ENCODE results near the gene STAG2.
"Not testable (repeated sequence)": the region's sequence is repeated elsewhere in the genome, so short reads cannot be mapped to it uniquely, and the experiment has no call there.

STAG2 gene

DNA sequence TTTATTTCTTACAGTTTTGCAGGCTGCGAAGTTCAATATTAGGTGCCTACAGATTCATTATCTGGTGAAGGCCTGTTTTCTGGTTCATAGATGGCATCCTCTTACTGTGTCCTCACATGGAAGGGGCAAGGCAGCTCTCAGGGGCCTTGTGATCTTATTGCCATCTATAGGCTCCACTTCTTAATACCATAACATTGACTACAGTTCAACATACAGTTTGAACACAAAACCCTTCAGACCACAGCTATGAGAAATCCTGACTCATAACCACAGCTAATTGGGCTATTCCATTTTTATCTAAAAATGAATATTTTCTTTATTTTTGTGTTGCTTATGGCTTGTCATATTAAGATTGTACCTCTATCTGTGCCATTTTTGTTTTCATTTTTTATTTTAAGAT lies 72.3 kb downstream of the STAG2 start:
- DNase-seq (ENCODE audit: low read depth in 3 of 3), result no peak

DNA sequence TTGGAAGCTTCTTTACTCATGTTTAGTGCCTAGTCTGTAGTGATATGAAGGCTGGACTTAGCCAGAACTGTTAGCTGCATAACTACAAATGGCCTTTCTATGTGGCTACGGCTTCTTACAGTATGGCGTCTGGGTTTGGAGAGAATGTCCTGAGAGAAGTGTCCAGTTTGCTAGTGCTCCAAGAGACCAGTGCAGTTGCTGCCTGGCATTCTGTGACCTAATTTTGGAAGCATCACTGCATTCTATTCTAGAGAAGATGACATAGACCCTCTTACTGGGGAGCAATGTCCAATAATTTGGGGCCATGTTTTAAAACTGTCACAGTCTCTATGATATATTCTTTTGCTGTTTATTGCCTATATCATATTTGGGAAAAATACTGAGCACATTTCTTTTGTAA lies 74.2 kb downstream of the STAG2 start:
- DNase-seq (ENCODE audit: low read depth in 3 of 3), result no peak

DNA sequence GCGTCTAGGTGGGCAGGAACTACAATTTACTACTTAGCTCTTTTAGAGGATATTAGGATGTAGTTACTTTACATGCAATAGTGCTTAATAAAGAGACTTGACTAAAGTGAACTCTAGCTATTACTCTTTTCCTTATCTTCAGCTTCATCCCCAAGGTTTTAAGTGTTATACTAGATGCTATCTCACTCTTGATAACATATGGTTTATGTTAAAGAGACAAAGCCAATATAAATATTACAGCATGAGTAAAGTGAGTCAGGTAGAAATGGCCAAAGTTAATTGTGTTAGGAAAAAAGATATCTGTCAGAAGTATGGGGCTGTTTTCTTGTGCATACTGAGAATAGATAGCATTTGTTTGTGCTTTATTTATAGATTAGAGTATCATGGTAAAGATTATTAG lies 80.5 kb downstream of the STAG2 start:
- DNase-seq (ENCODE audit: low read depth in 3 of 3), result no peak

GRCh38 chrX:124045109-124045508 lies 83.6 kb downstream of the STAG2 start:
- no peak for DNase-seq (ENCODE audit: low read depth in 3 of 3)

DNA sequence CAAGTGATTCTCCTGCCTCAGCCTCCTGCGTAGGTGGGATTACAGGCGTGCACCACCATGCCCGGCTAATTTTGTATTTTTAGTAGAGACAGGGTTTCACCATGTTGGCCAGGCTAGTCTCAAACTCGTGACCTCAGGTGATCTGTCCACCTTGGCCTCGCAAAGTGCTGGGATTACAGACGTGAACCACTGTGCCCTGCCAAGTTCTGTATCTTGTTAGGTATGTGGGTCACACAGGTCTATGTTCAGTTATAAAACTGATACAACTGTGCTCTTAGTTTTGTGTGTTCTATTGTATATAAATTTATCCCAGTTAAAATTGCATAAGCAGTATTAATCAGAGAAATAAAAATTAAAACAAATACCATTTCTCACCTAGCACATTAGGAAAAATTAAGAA lies 122.9 kb downstream of the STAG2 start:
- not testable (repeated sequence) for DNase-seq (ENCODE audit: low read depth in 3 of 3)

DNA sequence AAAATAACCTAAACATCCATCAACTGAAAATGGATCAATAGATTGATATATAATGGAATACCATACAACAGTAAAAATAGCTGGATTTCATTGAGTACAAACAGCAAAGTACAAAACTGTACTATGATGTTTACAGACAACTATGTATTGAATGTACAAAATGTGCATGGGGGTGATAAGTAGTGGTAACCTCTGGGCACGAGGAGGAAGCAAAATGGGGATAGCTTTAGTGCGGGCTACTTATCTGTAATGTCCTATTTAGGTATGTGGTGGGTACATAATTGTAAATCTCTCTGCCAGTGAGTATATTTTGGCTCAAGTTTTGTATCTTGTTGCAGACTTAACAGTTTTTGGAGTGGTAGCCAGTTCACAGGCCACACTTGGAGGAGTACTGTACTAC lies 123.6 kb downstream of the STAG2 start:
- DNase-seq (ENCODE audit: low read depth in 3 of 3), result no peak

DNA sequence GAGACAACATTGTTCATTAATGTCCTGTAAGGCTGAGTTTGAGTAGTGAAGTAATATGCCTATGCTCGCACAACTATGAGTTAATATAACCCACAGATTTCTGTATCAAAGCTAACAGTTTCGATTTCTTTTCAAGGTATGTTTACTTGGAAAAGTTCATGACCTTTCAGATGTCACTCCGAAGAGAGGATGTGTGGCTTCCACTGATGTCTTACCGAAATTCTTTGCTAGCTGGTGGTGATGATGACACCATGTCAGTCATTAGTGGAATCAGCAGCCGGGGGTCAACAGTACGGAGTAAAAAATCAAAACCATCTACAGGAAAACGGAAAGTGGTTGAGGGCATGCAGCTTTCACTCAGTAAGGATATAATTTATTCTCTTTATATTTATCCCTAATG lies 124.9 kb downstream of the STAG2 start:
- DNase-seq (ENCODE audit: low read depth in 3 of 3), result peak in 1 of 3 donors; percentile 6

- no peak for DNase-seq (ENCODE audit: low read depth in 3 of 3)
Measured at GRCh38 chrX:124087000-124087746, 125.7 kb downstream of the STAG2 start.

DNA sequence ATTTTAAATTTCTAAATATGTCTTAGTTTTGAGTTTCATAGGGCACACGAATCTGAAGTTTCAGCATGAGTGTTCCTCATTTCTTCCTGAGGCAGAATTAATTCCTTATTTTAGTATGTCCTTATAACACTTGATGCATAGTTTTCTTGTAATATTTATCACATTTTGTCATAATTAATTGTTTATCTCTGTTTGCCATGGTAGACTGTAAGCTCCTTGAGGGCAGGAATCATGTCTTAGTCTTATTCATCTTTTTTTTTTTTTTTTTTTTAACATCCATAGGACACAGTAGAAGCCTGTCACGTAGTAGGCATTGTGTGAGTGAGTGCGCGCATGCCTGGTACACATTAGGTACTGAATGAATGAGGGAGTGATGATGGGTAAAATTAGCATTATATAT lies 131.7 kb downstream of the STAG2 start:
- DNase-seq (ENCODE audit: low read depth in 3 of 3), result no peak

DNA sequence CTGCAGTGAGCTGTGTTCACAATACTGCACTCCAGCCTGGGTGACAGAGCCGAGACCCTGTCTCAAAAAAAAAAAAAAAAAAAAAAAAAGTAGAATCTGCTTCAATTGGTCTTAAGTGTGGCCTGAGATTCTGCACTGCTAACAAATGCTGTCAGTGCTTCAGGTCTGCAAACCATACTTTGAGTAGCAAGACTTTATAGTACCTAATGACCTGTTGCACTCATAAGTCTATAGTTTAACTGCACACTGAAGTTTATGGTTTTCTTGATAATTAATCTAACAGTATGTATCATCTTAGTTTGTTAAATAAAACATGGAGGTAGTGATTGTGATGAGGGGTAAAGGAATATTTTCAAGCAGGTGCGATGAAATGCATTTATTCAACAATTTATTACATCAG lies 135.6 kb downstream of the STAG2 start:
- no peak for DNase-seq (ENCODE audit: low read depth in 3 of 3)

- no peak for DNase-seq (ENCODE audit: low read depth in 3 of 3)
Measured at GRCh38 chrX:124098089-124098488, 136.6 kb downstream of the STAG2 start.

DNA sequence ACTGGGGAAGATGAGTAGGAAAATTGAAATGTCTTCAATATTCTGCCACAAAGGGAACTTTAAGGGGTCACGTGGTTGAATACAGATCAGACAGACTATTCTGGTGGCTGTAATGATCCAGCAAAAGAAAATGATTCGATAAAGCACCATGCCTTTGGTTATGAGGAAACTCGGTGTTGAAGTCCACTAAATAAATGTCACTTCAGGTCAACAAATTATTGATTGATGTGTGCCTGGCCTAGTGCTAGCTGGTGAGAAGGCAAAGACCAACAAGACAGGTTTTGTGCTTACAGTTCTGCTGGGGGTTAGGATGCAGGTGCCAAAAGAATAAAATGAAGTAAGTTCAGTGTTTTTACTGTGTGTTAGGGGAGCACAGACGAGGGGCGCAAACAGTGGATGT lies 142.5 kb downstream of the STAG2 start:
- no peak for DNase-seq (ENCODE audit: low read depth in 3 of 3)

DNA sequence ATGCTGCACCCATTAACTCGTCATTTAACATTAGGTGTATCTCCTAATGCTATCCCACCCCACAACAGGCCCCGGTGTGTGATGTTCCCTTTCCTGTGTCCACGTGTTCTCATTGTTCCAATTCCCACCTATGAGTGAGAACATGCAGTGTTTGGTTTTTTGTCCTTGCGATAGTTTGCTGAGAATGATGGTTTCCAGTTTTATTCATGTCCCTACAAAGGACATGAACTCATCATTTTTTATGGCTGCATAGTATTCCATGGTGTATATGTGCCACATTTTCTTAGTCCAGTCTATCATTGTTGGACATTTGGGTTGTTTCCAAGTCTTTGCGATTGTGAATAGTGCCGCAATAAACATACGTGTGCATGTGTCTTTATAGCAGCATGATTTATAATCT lies 143.0 kb downstream of the STAG2 start:
- DNase-seq (ENCODE audit: low read depth in 3 of 3), result not testable (repeated sequence)

- no peak for DNase-seq (ENCODE audit: low read depth in 3 of 3)
Measured at GRCh38 chrX:124113621-124114600, 152.4 kb downstream of the STAG2 start.

GRCh38 chrX:124117325-124117724 lies 155.8 kb downstream of the STAG2 start:
- DNase-seq (ENCODE audit: low read depth in 3 of 3), result no peak

DNA sequence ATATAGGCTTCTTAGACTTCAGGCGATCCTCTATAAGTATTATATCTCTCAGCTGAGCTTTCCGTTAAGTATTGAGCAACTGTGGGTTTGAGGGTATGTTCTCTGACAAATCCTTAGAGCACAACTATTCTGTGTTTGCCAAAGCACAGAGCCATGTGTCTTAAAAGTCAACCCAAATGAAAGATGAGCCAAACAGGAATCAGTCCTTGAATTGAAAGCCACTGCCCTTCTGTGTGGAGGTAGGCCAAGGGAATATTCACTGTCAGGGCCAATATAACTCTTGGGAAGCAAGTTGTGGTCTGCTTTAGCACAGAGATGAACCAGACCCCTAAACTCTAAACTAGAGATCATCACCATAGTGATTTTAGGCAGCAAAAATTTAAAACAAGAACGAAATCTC lies 164.0 kb downstream of the STAG2 start:
- no peak for DNase-seq (ENCODE audit: low read depth in 3 of 3)

DNA sequence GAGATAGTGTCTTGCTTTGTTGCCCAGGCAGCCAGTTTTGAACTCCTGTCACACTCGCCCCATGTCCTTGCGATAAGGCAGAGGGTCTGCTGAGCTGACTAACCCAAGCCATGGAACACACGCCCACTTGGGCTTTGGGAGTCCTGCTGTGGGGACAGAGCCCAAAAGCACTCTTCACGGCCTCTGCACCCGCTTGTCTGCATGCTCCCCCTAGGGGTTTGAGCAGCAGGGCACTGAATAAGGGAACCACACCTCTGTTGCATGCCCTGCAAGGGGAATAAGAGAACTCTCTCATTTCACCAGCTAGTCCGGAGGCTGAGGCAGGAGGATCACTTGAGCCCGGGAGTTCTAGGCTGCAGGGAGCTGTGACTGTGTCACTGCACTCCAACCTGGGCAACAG lies 166.0 kb downstream of the STAG2 start:
- no peak for DNase-seq (ENCODE audit: low read depth in 3 of 3)

DNA sequence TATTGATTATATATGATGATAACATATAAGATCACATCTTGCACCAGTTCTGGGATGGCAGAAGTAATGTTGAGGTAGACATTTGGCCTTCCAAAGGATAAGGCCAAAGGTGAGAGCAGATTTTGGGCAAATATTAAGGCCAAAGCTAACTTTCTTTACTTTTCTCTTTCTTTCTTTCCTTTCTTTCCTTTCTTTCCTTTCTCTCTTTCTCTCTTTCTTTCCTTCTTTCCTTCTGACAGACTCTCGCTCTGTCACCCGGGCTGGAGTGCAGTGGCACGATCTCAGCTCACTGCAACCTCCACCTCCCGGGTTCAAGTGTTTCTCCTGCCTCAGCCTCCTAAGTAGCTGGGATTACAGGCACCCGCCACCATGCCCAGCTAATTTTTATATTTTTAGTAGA lies 170.9 kb downstream of the STAG2 start:
- DNase-seq (ENCODE audit: low read depth in 3 of 3), result not testable (repeated sequence)

GRCh38 chrX:124145749-124146148 lies 184.2 kb downstream of the STAG2 start:
- DNase-seq (ENCODE audit: low read depth in 3 of 3), result no peak

DNA sequence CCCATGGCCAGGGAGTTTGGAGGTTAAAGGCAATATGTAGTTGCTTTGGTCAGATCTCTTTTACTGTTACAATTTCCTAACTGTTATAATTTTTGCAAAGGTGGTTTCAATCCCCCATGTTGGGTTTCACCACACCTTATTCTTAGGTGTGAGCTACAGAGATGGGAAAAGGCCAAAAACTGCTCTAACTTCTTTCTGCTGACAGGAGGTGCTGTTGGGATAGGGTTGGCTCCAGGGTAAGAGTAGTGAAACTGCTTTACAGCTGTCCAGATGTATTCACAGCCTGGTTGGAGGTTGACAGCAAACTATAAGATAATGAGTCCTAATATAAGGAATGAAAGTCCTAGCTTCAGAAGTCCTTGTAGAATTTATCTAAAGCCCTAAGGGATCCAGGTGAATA lies 189.7 kb downstream of the STAG2 start:
- no peak for DNase-seq (ENCODE audit: low read depth in 3 of 3)
